ENCODE results near the gene RNASEH2A. TPM values are rescaled to one million over a fixed set of nuclear protein-coding genes. Genes with fewer than 3 reads are reported as not detected.

Gene RNASEH2A
- total and polyA plus RNA-seq, 2 donors (not counting 1 experiment from before 2014, with no cell fraction given) = 14.5 to 18.9 TPM

- Mint-ChIP-seq H3K4me1 (peaks cover 36% of the 10 kb centered on the region), H3K27ac (peak within 1 kb of the TSS; percentile 63), H3K27me3 (no peaks in the 10 kb centered on the region), H3K9me3 (ENCODE audit: insufficient read depth) (no peaks in the 10 kb centered on the region), H3K4me3 (peak within 1 kb of the TSS; percentile 86)
- H3K4me2 ChIP-seq (replicated peaks; ENCODE audit: low read depth, low read length, poor library complexity, severe bottlenecking) = peak within 1 kb of the TSS; percentile 99
- DNase-seq = no peak
- WGBS (ENCODE audit: insufficient coverage) = 22% methylated on average over 52 of the region's 58 CpGs
- ChIA-PET POLR2A (interaction anchor here (0.6 to 6.9 kb wide), 4 partner anchors 19 to 1020 kb away, joined by 3 to 233 read pairs (median 4); partner anchors contain the start of genes JUNB and ZSWIM4), CTCF (interaction anchor here (3.4 to 27.9 kb wide), 4 partner anchors 8 to 73 kb away, joined by 22 to 1147 read pairs (median 50); partner anchors contain the start of genes JUNB, PRDX2, RNASEH2A and THSD8)
- H3K9ac ChIP-seq (ENCODE audit: low read length) = peak within 1 kb of the TSS; percentile 83
- H3K27me3 ChIP-seq (replicated peaks in 1 of 4; ENCODE audit: control extremely low read depth in 1 of 4, control insufficient read depth in 3 of 4, insufficient read depth in 4 of 4, low read length in 3 of 4) = no peaks in the 10 kb centered on the region
- TF ChIP-seq CTCF (IDR thresholded peaks at IDR 0.05) (no peak), EZH2 (IDR thresholded peaks at IDR 0.05; ENCODE audit: borderline replicate concordance, insufficient read depth, low read depth, low read length, poor library complexity, severe bottlenecking) (no peak)
- H3K4me1 ChIP-seq (ENCODE audit: control insufficient read depth in 2 of 2, insufficient read depth in 2 of 2, low read length in 2 of 2) = peaks cover 19 to 36% of the 10 kb centered on the region in 2 donors
- H3K27ac ChIP-seq (ENCODE audit: low read length in 2 of 2) = peak within 1 kb of the TSS; percentile 48 to 58
- no peaks in the 10 kb centered on the region for H3K9me3 ChIP-seq (ENCODE audit: control extremely low read depth in 1 of 3, control insufficient read depth in 2 of 3, insufficient read depth in 1 of 3, low read length in 2 of 3)
- no peaks in the 10 kb centered on the region for H4K20me1 ChIP-seq (ENCODE audit: control insufficient read depth, insufficient read depth, low read length, poor library complexity, severe bottlenecking)
- ATAC-seq (ENCODE audit: low read depth) = no peak
- peak within 1 kb of the TSS; percentile 44 to 79 (median 68) for H3K4me3 ChIP-seq (ENCODE audit: control extremely low read depth in 1 of 5, extremely low read depth in 1 of 5, insufficient read depth in 1 of 5, low read depth in 2 of 5, low read length in 4 of 5)
- H3K79me2 ChIP-seq (ENCODE audit: control insufficient read depth, insufficient read depth, low read length) = peaks cover 2% of the 10 kb centered on the region
- H3K36me3 ChIP-seq (replicated peaks in 1 of 2; ENCODE audit: control extremely low read depth in 1 of 2, control insufficient read depth in 1 of 2, extremely low read depth in 1 of 2, insufficient read depth in 2 of 2, low read length in 1 of 2) = no peaks in the 10 kb centered on the region
- peak within 1 kb of the TSS; percentile 88 for H2AFZ ChIP-seq (ENCODE audit: insufficient read depth, low read depth, low read length, poor library complexity, severe bottlenecking)
- intact Hi-C loops (cut with micrococcal nuclease) = loop anchor here (1.0 to 2.0 kb wide), 2 partner anchors 38 to 52 kb away; partner anchors contain the start of genes GET3 and TNPO2
Observed at GRCh38 chr19:12774588-12775555, 31.5 kb upstream of the RNASEH2A start, which contains the start of gene HOOK2. Gene HOOK2, minus strand, starts transcription at chr19:12775552. Its CDS starts 103 bp downstream, at chr19:12775449.
